Esophagus muscularis mucosa (tissue), 4 donors: Measurements from ENCODE around the gene TUBE1. TPM values are rescaled to one million over a fixed set of nuclear protein-coding genes. Genes with fewer than 3 reads are reported as not detected.
A peak's percentile ranks its signal among the peaks of the same experiment; 100 is the strongest.
"Not testable (repeated sequence)": the region's sequence is repeated elsewhere in the genome, so short reads cannot be mapped to it uniquely, and the experiment has no call there.

Source experiments
- DNase-seq: peaks from one replicate; pipeline ENCODE4 v3.0.0-alpha.2; 2017; ENCODE audit errors: extremely low spot score
- H3K27ac ChIP-seq, 4 donors: fragments of 200-600 bp; sonication (generic); replicated peaks in 1 of 4; 1 replicate in 3 of 4; 2 replicates in 1 of 4; pipeline ENCODE4 v1.5.1; 2016 to 2019; ENCODE audit warnings: mild to moderate bottlenecking in 1 of 4
- H3K27me3 ChIP-seq, 4 donors: fragments of 200-600 bp; sonication (generic); one replicate each; pipeline versions ENCODE4 v1.5.1 to v1.6.0; 2016 to 2019
- H3K36me3 ChIP-seq, 4 donors: fragments of 200-600 bp; sonication (generic); one replicate each; pipeline ENCODE4 v1.5.1; 2016 to 2019
- H3K4me1 ChIP-seq, 4 donors: fragments of 200-600 bp; sonication (generic); one replicate each; pipeline ENCODE4 v1.5.1; 2016 to 2019
- H3K4me3 ChIP-seq, 4 donors: fragments of 200-600 bp; sonication (generic); 1 replicate in 2 of 4; 2 replicates in 2 of 4; pipeline ENCODE4 v1.5.1; 2016 to 2019; ENCODE audit warnings: mild to moderate bottlenecking in 4 of 4, moderate library complexity in 1 of 4
- H3K9me3 ChIP-seq, 4 donors: fragments of 200-600 bp; sonication (generic); 1 replicate in 3 of 4; 2 replicates in 1 of 4; pipeline ENCODE4 v1.5.1; 2016 to 2019
- EP300 ChIP-seq: sonication (generic); formaldehyde crosslinking; IDR thresholded peaks from one replicate; pipeline ENCODE4 v1.6.1; 2017; ENCODE audit warnings: antibody characterized with exemption
- POLR2A ChIP-seq: fragments of 450-650 bp; IDR thresholded peaks from one replicate; pipeline ENCODE4 v1.6.1; 2017; ENCODE audit warnings: antibody characterized with exemption, moderate library complexity, mild to moderate bottlenecking, low read depth
- POLR2AphosphoS5 ChIP-seq, 2 donors: sonication (generic); formaldehyde crosslinking; IDR thresholded peaks; one replicate each; pipeline ENCODE4 v1.6.1; 2017; ENCODE audit warnings: antibody characterized with exemption in 2 of 2
- WGBS: methylation state at CpG from one replicate; pipeline ENCODE4 v1.1.5; 2018; 5-methylcytosine and 5-hydroxymethylcytosine counted together
- intact Hi-C: fragments of 100-400 bp; cut with DNase I; formaldehyde crosslinking; loops from one replicate; pipeline ENCODE4 v1.15.1; 2023
- total RNA-seq, 4 donors: library from RNA; depleted of rRNA; stranded (reverse); fragments of >200 nt; gene quantifications; one replicate each; pipeline versions ENCODE4 v1.1.0 to v1.2.1, GENCODE V29; 2016
- TF ChIP-seq, protein P1 (sequence below), 3 experiments: fragments of 200-600 bp in 2 of 3; fragments of 450-650 bp in 1 of 3; sonication (generic) in 2 of 3; IDR thresholded peaks; one replicate each; pipeline ENCODE4 v1.5.1; 2017 to 2019; ENCODE audit warnings: antibody characterized with exemption in 3 of 3, mild to moderate bottlenecking in 2 of 3, moderate library complexity in 1 of 3

The TUBE1 gene
- total RNA-seq, 4 donors from 2014 or later = 15.6 to 35.3 (median 20.3) TPM

DNA sequence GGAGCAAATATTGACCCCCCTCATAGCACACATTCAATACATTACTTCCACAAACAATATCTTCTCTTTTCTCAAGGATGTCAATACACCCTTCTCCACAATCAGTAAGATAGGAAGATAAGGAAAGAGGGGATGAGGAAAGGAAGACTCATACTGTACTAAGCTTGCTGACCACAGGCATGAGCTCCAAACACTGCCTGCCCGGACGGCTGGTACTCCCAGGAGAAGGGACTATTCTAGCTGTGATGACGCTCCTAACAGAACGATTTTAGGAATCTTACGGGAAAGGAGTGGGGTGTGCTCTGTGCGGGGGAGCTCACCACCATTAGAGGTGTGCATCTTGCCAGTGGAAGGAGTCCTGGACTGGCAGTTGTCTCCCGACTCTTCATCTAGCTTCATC, 37.3 kb downstream of the TUBE1 start:
- Histone ChIP-seq H3K4me3 (no peak overlapping the region), H3K4me1 (peaks cover 0 to 7% (median 2%) of the 10 kb centered on the region in 4 donors), H3K27ac (no peak overlapping the region), H3K9me3 (peaks cover 0 to 4% (median 0%) of the 10 kb centered on the region in 4 donors), H3K27me3 (no peaks in the 10 kb centered on the region), H3K36me3 (no peaks in the 10 kb centered on the region)
- DNase-seq = no peak
- no peak for TF ChIP-seq POLR2AphosphoS5 (IDR thresholded peaks at IDR 0.05)
- TF ChIP-seq EP300 = no peak
- no peak for TF ChIP-seq POLR2A
- TF ChIP-seq, protein P1, sequence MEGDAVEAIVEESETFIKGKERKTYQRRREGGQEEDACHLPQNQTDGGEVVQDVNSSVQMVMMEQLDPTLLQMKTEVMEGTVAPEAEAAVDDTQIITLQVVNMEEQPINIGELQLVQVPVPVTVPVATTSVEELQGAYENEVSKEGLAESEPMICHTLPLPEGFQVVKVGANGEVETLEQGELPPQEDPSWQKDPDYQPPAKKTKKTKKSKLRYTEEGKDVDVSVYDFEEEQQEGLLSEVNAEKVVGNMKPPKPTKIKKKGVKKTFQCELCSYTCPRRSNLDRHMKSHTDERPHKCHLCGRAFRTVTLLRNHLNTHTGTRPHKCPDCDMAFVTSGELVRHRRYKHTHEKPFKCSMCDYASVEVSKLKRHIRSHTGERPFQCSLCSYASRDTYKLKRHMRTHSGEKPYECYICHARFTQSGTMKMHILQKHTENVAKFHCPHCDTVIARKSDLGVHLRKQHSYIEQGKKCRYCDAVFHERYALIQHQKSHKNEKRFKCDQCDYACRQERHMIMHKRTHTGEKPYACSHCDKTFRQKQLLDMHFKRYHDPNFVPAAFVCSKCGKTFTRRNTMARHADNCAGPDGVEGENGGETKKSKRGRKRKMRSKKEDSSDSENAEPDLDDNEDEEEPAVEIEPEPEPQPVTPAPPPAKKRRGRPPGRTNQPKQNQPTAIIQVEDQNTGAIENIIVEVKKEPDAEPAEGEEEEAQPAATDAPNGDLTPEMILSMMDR (IDR thresholded peaks at IDR 0.05) = no peak
- intact Hi-C loops = no loop called here
- 90% methylated on average over 7 of the region's 7 CpGs for WGBS

DNA sequence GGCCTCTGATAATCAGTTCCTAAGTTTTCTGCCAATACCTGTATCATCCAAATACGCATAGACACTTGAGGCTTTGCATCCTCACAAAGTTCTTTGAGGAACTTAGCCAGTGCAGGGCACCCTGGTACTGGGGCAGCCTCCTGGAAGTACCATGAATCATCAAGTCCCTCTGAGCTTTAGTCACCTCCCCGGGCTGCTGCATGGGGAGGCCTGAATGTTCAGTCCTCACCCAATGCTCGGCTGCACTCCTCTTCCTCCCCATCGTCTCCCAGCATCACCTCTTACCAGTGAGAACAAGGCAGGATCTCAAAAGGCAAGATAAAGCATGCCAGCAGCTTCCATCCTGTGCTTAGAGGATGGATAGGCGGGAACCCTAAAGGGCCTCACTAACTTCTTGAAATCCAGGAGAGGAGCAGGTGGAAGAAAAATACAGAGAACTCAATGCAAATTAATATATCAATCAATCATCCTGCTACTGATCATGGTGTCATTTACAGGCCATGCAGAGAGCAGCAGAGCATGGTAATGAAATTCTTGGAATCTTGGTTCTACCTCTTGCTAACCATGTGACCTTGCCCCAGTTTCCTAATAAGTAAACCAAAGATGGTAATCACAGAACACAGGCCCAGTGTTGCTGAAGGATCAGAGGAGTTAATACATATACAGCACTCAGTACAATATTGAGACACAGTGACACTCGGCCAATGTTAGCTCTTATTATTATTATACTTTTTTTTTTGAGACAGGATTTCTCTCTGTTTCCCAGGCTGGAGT, 38.1 kb downstream of the TUBE1 start:
- no peaks in the 10 kb centered on the region for H3K27me3 ChIP-seq
- WGBS = 86% methylated on average over 6 of the region's 6 CpGs
- TF ChIP-seq EP300 (no peak), POLR2AphosphoS5 (IDR thresholded peaks at IDR 0.05) (no peak), POLR2A (no peak)
- TF ChIP-seq, protein P1 (IDR thresholded peaks at IDR 0.05) = no peak
- no peak for DNase-seq
- peaks cover 0 to 12% (median 10%) of the 10 kb centered on the region in 4 donors for H3K4me1 ChIP-seq
- intact Hi-C loops = no loop called here
- peaks cover 0 to 4% (median 0%) of the 10 kb centered on the region in 4 donors for H3K9me3 ChIP-seq
- no peak overlapping the region for H3K27ac ChIP-seq
- H3K36me3 ChIP-seq = no peaks in the 10 kb centered on the region
- H3K4me3 ChIP-seq = no peak overlapping the region

DNA sequence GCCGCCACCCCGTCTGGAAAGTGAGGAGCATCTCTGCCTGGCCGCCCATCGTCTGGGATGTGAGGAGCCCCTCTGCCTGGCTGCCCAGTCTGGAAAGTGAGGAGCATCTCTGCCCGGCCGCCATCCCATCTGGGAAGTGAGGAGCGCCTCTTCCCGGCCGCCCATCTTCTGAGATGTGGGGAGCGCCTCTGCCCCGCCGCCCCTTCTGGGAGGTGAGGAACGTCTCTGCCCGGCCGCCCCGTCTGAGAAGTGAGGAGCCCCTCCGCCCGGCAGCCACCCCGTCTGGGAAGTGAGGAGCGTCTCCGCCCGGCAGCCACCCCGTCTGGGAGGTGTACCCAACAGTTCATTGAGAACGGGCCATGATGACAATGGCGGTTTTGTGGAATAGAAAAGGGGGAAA, 39.8 kb downstream of the TUBE1 start:
- intact Hi-C loops, H3K27ac ChIP-seq, H3K36me3 ChIP-seq, H3K4me3 ChIP-seq, H3K9me3 ChIP-seq, DNase-seq, H3K27me3 ChIP-seq: not testable (repeated sequence)
- peaks cover 0 to 19% (median 15%) of the 10 kb centered on the region in 4 donors for H3K4me1 ChIP-seq
- 96% methylated on average over 10 of the region's 25 CpGs for WGBS

DNA sequence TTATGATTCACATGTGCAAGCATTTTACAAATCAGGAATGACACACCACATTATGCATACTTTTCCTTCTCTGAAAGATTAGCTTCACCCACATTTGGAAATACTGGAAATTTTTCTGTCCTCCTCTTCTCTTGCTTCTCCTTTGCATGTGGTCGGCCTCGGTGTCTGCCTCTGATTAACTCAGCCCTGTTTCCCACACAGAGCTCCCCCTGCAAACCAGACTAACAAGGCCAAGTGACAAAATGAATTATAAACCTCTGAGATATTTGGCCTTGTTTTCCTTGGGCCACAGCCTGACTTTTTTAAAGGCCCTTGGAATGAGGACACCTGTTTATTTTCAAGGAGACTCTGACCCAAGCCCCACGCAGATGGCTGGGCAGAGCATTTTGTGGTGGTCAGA, 42.4 kb downstream of the TUBE1 start:
- DNase-seq = no peak
- intact Hi-C loops = loop anchor here (5.0 kb wide), 1 partner anchor 173 kb away; the partner anchor contains the start of gene FYN
- WGBS = 14% methylated on average over 3 of the region's 3 CpGs
- H3K4me1 ChIP-seq = peaks cover 0 to 19% (median 15%) of the 10 kb centered on the region in 4 donors
- H3K36me3 ChIP-seq = no peaks in the 10 kb centered on the region
- no peak overlapping the region for H3K27ac ChIP-seq
- H3K27me3 ChIP-seq = no peaks in the 10 kb centered on the region
- no peaks in the 10 kb centered on the region for H3K9me3 ChIP-seq
- TF ChIP-seq EP300 = no peak
- TF ChIP-seq POLR2A = no peak
- TF ChIP-seq POLR2AphosphoS5 (IDR thresholded peaks at IDR 0.05) = peak in 1 of 2 donors; percentile 21
- TF ChIP-seq, protein P1 (IDR thresholded peaks at IDR 0.05) = no peak
- H3K4me3 ChIP-seq = no peak overlapping the region

DNA sequence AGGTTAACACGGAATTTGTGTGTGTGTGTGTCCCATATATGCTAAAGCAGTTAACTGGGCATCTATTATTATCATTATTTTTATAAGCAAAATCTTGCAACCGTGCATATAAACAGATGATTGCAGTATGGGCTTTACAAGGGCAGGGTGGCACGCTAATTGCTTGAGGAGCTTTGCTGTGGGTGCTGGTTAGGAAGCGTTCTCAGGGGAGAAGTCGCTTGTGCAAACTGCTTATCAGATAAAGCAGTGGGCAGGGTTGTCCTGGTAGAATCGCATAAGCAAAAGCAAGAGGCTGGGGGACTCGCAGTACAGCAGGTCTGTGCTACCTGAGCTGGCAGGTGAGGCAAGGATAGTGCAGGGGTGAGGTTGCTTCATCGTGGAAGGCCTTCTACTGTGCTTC, 43.1 kb downstream of the TUBE1 start:
- intact Hi-C loops = loop anchor here (5.0 kb wide), 1 partner anchor 172 kb away; the partner anchor contains the start of gene FYN
- WGBS = 76% methylated on average over 8 of the region's 8 CpGs

More for the DNA sequence above, 43.1 kb downstream of the TUBE1 start:
- no peak overlapping the region for H3K4me3 ChIP-seq
- no peaks in the 10 kb centered on the region for H3K27me3 ChIP-seq
- DNase-seq = no peak
- H3K9me3 ChIP-seq = no peaks in the 10 kb centered on the region
- H3K27ac ChIP-seq = no peak overlapping the region
- no peak for TF ChIP-seq POLR2A
- TF ChIP-seq POLR2AphosphoS5 (IDR thresholded peaks at IDR 0.05) = no peak
- no peak for TF ChIP-seq EP300
- TF ChIP-seq, protein P1 (IDR thresholded peaks at IDR 0.05) = no peak
- peaks cover under 1 to 19% (median 15%) of the 10 kb centered on the region in 4 donors for H3K4me1 ChIP-seq
- H3K36me3 ChIP-seq = no peaks in the 10 kb centered on the region
